Endometrium (tissue), 2 donors: ENCODE data around the gene APC2.
"Not testable (repeated sequence)": the region's sequence is repeated elsewhere in the genome, so short reads cannot be mapped to it uniquely, and the experiment has no call there.

Experiments used
- FAIRE-seq: peaks from 2 replicates; lab custom pipeline; 2012; peaks lifted over from hg19 to GRCh38; lab: Jason Lieb, UNC
- donor health status: control.
- donor health status: control.

APC2 gene

DNA sequence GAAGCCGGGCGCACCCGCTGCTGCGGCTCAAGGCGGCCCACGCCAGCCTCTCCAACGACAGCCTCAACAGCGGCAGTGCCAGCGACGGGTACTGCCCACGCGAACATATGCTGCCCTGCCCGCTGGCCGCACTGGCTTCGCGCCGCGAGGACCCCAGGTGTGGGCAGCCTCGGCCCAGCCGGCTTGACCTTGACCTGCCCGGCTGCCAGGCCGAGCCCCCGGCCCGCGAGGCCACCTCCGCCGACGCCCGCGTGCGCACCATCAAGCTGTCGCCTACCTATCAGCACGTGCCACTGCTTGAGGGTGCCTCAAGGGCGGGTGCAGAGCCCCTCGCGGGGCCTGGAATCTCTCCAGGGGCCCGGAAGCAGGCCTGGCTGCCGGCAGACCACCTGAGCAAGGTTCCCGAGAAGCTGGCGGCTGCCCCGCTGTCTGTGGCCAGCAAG, 16.1 kb downstream of the APC2 start:
- no peak for FAIRE-seq

DNA sequence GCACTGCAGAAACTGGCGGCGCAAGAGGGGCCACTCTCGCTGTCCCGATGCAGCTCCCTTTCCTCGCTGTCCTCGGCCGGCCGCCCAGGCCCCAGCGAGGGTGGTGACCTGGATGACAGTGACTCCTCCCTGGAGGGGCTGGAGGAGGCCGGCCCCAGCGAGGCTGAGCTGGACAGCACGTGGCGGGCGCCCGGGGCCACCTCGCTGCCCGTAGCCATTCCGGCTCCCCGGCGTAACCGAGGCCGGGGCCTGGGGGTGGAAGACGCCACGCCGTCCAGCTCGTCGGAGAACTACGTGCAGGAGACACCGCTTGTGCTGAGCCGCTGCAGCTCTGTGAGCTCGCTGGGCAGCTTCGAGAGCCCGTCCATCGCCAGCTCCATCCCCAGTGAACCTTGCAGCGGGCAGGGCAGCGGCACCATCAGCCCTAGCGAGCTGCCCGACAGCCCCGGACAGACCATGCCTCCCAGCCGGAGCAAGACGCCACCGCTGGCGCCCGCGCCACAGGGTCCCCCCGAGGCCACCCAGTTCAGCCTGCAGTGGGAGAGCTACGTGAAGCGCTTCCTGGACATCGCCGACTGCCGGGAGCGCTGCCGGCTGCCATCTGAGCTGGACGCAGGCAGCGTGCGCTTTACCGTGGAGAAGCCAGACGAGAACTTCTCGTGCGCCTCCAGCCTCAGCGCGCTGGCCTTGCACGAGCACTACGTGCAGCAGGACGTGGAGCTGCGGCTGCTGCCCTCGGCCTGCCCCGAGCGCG, 16.7 kb downstream of the APC2 start:
- no peak for FAIRE-seq

DNA sequence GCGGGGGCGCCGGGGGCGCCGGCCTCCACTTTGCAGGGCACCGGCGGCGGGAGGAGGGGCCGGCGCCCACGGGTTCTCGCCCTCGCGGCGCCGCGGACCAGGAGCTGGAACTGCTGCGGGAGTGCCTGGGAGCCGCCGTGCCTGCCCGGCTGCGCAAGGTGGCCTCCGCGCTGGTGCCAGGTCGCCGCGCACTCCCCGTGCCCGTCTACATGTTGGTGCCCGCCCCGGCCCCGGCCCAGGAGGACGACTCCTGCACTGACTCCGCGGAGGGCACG, 17.2 kb downstream of the APC2 start:
- FAIRE-seq: no peak

DNA sequence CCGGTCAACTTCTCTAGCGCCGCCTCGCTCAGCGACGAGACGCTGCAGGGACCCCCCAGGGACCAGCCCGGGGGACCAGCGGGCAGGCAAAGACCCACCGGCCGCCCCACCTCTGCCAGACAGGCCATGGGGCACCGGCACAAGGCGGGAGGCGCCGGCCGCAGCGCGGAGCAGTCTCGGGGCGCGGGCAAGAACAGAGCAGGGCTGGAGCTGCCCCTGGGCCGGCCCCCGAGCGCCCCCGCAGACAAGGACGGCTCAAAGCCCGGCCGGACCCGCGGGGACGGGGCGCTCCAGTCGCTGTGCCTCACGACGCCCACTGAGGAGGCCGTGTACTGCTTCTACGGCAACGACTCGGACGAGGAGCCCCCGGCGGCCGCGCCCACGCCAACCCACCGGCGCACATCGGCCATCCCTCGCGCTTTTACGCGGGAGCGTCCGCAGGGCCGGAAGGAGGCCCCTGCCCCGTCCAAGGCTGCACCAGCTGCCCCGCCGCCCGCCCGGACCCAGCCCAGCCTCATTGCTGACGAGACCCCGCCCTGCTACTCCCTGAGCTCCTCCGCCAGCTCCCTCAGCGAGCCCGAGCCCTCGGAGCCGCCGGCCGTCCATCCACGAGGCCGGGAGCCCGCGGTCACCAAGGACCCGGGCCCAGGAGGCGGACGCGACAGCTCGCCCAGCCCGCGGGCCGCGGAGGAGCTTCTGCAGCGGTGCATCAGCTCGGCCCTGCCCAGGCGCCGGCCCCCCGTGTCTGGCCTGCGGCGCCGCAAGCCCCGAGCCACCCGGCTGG, 17.8 kb downstream of the APC2 start:
- no peak for FAIRE-seq

DNA sequence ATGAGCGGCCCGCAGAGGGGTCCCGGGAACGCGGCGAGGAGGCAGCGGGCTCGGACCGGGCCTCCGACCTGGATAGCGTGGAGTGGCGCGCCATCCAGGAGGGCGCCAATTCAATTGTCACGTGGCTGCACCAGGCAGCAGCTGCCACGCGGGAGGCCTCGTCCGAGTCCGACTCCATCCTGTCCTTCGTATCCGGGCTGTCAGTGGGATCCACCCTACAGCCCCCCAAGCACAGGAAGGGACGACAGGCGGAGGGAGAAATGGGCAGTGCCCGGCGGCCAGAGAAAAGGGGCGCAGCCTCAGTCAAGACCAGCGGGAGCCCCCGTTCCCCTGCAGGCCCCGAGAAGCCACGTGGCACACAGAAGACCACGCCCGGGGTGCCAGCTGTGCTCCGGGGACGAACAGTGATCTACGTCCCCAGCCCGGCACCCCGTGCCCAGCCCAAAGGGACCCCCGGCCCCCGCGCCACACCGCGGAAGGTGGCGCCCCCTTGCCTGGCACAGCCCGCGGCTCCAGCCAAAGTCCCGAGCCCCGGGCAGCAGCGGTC, 18.4 kb downstream of the APC2 start:
- FAIRE-seq: no peak

DNA sequence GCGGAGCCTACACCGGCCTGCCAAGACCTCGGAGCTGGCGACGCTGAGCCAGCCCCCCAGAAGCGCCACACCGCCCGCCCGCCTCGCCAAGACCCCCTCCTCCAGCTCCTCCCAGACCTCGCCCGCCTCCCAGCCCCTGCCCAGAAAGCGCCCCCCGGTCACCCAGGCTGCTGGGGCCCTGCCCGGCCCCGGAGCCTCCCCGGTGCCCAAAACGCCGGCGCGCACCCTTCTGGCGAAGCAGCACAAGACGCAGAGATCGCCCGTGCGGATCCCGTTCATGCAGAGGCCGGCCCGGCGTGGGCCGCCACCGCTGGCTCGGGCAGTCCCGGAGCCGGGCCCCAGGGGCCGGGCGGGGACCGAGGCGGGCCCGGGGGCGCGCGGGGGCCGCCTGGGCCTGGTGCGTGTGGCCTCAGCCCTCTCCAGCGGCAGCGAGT, 18.9 kb downstream of the APC2 start:
- FAIRE-seq: no peak

DNA sequence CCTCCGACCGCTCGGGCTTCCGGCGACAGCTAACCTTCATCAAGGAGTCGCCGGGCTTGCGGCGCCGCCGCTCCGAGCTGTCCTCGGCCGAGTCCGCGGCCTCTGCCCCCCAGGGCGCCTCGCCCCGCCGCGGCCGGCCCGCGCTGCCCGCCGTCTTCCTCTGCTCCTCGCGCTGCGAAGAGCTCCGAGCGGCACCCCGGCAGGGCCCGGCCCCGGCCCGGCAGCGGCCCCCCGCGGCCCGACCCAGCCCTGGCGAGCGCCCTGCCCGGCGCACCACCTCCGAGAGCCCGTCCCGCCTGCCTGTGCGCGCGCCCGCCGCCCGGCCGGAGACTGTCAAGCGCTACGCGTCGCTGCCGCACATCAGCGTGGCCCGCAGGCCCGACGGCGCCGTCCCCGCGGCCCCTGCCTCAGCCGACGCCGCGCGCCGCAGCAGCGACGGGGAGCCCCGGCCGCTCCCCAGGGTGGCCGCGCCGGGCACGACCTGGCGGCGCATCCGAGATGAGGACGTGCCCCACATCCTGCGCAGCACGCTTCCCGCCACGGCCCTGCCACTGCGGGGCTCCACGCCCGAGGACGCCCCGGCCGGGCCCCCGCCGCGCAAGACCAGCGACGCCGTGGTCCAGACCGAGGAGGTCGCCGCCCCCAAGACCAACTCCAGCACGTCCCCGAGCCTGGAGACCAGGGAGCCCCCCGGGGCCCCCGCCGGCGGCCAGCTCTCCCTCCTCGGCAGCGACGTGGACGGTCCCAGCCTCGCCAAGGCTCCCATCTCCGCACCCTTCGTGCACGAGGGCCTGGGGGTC, 19.5 kb downstream of the APC2 start:
- FAIRE-seq: no peak

DNA sequence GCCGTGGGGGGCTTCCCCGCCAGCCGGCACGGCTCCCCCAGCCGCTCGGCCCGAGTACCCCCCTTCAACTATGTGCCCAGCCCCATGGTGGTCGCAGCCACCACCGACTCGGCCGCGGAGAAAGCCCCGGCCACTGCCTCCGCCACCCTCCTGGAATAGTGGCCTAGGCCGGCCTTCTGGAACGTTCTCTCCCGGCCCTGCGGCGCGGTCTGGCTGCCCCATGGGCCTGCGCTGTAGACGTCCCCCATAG, 20.1 kb downstream of the APC2 start:
- FAIRE-seq: no peak

DNA sequence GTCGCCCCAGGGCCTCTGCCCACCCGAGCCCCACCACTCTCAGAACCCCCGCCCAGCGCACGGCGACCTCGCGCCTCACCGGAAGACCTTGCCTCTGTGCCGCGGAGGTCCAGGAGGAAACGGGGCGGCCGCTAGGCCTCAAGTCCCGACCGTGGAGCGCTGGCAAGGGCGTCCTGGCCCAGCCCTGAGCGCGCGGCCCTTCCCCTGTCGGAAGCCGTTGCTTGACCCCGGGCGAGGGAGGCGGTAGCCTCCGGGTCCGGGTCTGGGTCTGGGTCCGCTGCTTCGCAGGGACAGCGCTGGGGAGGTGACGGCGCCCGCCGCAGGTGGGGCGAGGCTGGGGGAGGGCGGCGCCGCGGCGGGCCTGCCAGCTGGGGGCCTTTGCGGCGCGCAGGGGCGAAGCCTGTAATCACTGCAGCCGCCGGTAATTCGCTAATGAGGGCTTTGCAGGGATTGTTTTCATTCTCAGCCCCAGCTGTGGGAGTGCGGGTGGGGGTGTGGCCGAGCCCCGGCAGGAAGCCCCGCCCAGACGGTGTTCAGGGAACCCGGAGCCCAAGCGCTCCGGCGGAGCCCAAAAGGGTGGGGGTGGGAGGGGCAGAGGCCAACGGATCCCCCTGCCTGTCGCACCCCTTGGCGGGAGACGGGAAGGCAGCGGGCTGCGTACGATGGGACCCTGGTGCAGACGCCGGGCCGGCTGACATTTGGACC, 20.5 kb downstream of the APC2 start:
- FAIRE-seq: no peak

DNA sequence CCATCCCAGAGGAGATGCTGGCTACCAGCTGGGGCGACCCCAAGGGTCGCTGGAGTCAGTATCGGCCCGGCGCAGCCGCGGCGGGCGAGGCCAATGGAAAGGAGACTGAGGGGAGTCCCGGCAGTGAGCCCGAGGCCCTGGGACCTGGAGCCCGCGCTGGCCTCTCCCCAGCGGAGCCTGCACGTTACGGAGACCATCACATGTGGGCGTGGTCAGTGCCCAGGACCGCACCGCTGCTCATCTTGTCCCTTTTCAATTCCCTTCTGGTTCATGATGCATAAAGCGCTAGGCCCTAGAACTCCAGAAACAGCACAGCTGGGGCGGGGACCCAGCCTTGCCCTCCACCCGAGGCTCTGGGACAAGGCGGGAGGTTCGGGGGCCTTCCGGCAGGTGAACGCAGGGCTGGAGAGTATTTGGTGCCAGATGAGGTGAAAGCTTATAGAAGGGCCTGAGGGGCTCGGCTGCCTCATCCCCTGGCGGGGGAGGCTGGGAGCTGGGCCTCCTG, 21.1 kb downstream of the APC2 start:
- FAIRE-seq: no peak

DNA sequence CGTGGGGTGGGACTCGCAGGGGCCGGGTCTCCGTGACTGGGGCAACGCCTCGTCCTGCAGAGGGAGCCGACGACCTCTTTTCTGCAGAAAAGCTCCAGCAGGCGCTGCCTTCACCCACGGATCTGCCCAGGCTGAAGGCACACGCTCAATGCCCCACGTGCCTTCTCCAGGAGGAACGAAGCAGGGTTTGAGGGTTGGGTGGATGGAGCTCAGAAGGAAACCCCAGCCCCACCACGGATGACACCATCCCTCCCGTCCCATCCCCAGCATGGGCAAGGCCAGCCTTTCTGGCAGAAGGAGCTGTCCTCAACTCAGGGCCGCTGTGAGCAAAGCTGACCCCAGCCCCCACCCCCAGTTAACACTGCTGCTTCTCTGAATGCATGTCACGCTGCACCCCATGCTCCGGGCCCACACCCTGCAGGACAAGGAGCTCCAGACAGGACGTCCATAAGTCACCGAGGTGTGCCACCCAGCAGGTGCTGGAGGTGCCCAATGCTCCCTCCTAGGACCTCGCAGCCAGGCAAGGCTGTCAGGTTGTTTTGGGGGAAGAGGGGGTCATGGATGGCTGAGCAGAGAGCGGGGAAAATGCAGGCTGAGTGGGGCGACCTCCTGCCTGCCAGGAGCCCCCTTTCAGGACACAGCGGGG, 21.7 kb downstream of the APC2 start:
- no peak for FAIRE-seq

DNA sequence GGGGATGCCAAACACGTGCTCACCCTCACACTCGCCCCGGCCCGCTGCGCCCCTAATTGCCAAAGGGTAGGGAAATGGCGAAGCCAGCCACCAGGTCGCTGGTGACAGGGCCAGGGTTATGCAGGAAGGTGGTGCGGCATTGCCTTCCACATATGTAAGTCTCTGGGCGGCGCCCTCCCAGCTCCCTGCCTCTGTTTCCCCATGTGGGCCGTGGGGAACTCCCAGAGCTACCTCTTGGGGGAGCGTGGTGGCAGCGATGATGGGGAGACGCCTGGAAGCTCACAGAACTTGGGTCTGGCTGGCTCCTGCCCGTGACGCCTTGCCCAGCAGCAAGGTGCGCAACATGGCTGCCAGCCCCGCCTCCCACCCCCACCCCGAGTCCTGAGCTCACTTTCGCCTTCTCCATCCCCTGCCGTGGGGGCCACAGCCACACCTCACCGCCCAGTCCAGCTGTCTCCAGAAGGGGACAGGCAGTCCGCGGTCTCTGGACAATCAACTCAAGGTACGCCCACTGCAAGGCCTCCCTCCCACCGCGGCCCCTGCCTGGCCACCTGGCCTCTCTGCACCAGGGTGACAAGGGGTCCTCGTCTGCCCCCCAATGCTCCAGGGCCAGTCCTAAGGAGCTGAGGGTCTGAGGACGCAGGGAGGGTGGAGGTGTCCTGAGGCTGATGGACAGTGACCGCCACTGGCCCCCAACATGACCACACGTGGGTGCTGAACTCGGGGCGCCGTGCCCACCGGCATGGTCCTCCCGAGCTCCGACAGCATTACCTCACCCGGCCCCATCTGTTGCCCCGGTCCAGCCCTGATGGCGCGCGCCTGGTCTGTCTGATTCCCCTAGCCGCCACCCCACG, 22.5 kb downstream of the APC2 start:
- FAIRE-seq: no peak

DNA sequence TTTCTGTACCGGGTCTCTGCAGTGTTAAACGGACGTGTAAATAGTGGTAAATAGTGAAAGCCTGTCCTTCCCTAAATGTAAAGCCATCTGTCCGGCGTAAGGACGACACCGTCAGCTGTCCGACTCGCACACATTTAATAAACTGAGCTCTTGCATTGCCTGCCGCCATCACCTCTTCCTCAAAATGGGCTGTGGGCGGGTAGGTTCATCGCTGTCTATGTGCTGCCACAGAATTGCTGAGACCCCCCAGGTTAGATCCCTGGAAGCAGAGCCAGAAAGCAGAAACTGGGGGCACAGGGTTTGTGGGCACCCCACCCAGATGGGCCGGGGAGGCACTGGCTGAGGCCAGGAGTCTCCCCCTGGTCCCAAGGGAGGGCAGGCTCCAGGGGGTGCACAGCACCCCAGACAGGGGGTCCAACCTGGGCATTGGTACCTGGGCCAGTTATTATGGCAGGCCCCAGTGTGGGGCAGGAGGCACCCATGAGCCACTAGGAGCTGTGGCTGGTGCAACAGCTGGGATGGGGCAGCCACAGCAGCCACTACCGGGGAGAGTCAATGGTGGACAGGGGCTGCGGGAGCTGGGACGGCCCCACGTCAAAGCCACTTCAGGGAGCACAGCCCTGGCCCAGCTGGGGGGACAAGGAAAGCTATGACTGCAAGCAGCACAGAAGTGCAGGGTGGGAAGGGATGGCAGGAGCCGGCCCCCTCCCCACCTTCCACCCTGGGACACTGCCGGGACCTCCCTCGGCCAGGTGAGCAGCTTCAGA, 23.3 kb downstream of the APC2 start:
- no peak for FAIRE-seq

DNA sequence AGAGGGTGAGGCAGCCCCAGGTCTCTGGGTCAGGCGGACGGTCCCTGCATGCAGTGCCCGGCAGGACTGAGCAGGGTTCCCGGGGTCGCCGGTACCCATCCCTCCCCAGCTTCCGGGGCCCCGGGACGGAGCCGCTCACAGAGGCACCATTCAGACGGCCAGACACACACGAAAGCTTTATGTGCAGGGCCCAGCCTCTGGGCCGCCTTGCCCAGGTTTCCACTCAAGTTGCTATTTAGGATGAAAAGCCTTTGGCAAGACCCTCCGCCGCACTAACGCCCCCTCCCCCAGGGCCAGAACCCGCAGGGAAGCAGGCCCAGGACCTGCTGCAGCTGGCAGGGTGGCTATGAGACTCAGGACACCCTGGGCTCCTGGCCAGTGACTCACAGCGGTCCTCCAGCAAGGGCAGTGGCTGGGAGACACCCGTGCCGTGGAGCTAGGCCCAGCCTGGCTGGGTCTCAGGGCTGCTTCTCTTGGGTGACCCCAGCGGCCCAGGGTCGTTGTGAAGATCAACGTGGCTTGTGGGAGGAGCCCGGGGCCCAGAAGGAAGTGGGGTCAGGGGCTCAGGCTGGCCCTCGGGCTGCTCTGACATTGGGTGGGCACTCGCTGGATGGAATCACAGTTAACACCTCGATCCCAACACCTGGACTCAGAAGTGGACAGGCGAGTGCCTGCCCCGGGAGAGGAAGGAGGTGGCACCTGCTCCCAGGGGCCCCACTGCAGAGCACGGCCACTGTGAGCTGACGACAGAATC, 24.3 kb downstream of the APC2 start:
- no peak for FAIRE-seq

DNA sequence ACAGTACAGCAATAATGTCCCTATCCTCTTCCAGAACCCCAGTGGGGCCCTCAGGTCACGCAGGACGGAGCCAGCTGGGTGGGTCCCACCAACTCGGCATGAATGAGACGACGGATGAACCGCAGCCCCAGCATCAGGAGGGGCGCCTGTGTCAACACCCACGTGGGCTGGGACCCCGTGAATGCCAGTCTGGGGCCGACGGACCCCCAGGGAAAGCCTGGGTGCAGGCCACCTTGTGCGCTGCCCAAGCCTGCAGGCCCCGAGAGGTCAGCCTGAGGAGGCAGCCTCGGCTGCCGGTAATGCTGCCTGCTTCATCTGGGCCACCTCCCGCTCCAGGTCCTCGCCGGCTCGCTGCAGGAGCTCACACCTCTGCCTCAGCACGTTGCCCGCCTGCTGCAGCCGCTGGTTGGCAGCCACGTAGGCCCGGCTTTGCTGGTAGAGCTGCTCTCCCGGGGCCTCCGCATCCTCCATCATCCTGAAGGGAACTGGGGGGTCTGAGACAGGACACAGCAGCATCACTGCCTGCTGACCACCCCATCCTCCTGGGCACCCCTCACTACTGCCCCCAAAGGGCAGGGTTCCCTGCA, 24.9 kb downstream of the APC2 start:
- FAIRE-seq: no peak

DNA sequence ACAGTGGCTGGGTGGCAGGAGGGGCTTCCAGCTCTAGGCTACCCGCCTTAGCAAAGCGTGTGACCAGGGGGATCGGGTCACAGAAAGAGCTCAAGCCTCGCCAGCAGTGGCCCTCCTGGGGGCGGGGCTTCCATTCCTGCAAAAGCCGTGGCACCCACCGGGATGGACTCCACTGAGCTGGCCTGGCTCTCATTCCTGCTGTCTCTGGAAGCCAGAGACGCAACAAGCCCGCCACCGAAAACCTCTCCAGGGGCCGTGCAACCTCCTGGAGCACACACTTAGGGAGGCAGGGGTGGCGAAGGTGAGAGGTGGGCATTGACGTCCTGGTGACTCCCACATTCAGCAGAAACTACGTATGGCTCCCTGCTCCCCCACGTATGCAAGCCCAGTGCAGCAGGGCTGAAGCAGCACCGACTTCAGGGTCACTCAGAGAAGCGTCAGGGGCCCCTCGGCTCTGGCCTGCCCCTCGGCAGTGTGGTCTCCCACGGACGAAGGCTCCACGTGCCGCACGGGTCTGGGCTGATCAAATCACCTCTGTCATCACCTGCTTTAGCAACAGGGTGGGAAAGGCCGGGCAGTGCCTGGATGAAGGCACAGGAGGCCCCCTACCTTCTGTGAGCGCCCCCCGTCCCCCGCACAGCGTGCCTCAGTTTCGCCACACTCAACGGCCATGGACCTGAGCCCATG, 26.0 kb downstream of the APC2 start:
- no peak for FAIRE-seq

DNA sequence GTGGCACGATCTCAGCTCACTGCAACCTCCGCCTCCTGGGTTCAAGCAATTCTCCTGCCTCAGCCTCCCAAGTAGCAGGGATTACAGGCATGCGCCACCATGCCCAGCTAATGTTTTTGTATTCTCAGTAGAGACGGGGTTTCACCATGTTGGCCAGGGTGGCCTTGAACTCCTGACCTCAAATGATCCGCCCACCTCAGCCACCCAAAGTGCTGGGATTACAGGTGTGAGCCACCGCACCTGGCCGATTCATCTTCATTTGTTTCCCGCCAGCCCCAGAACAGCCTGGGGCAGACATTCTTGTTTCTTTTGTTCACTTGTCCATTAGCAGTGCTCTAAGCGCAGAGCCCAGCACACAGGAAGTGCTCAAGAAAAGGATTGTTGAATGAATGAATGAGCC, 27.1 kb downstream of the APC2 start:
- FAIRE-seq: not testable (repeated sequence)
